HG03457 (cell line): ENCODE data around the gene CAMTA1.

Source experiments
- ATAC-seq: cut with Tn5 transposase; IDR thresholded peaks from one replicate; pipeline ENCODE4 v1.9.1; 2021; ENCODE audit warnings: moderate number of reproducible peaks; ENCODE audit not compliant: unreplicated experiment

Gene CAMTA1

DNA sequence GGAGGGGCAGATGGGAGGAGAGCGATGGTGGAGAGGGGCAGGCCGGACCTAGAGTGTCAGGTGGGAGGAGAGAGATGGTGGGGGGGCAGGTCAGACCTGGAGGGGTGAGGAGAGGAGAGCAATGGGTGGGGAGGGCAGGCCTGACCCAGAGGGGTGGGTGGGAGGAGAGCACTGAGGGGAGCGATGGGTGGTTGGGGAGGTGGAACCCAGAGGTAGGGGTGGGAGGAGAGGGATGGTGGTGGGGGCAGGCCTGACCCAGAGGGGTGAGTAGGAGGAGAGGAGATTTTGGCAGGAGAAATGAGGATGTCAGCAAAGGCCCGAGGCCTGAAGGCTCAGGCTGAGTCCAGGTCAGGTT lies 828.6 kb downstream of the CAMTA1 start:
- no peak for ATAC-seq

DNA sequence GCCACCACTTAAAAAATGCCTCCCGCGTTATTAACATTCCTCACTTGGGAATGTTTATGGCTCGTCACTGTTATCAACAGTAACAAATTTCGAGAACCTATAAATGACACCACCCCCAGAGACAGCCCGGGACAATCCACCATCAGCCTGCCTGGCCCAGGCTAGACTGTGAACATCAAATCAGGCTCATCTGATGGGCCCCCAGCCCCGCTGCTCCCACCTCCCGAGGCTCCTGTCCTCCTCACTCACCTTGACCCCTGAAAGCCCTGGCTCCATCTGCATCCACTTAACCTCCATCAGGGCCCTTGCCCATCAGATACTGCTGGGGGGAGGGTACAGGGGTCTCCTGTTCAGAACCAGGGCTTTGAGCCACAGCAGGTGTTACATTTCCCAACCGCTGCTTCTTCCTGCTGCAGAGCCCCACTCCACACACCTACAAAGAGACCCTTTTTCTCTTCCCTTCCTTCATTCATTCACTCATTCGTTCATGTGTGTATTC lies 829.4 kb downstream of the CAMTA1 start:
- ATAC-seq = no peak

DNA sequence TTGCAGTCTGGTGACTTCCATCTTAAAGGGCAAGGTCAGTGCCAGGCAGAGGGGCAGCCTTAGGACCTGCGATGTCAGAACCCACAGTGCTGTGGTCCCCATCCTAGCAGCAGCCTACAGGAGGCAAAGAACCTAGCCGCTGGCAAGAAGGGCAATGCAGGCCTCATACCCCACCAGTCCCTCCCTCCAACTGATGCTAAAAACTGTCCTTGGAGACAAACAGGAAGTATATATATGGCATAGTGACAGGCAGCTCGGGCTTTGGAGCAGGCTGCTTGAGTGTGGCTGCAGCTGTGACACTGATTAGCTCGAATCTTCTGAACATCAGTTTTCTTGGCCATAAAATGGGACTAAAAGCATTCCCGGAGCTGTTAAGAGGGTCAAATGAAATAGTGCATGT lies 829.9 kb downstream of the CAMTA1 start:
- no peak for ATAC-seq

DNA sequence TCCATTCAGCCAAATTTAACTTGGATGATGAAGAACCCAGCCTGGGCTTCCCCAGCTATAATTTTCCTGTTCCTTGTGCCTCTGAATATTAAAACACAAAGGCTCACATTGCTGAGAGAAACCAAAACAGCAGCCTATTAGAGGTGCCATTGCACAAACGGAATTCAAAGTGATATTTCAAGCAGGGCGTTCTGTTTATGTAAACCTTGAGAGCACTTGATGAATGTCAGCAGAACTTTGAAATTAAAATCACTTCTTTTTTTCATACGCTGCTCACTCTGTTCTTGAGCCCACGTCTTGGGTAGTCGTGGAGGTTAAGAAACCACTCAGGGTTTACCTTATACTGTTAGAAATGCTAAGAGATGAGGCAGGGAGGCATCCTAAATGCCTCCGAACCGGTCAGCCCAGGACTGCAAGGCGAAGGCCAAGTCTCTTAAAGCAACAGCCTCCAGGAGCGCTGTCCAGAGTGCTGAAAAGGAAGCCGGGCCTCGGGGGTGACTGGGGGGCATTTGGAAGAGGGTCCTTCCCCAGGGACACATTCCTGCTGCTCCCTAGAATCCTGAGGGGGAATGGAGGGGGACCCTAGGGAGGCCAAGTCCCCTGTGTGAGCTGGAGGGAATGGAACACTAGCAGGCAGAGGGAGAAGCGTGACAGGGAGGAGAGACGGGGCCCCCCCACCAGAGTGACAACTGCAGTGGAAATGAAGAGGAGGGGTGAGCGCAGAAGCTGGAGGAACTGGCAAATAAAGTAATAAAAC lies 831.0 kb downstream of the CAMTA1 start:
- no peak for ATAC-seq

DNA sequence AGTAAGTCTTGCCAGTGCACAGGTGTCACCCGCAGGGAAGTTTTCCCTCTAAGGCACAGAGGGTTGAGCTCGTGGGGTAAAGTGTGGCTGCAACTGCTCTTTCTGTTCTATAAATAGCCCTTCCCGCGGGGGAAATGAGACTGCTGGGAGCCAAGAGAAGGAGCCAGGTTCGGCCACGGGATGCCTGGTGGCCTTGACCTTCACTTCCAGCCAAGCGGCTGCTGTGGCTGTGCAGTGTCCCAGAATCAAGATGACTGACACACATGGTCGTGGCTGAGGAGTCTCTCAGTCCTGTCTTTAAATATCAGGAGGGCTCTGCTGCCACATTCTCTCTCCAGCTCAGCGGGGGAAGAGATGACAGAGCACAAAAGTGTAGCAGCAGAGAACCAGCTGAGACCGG lies 831.7 kb downstream of the CAMTA1 start:
- ATAC-seq = no peak

DNA sequence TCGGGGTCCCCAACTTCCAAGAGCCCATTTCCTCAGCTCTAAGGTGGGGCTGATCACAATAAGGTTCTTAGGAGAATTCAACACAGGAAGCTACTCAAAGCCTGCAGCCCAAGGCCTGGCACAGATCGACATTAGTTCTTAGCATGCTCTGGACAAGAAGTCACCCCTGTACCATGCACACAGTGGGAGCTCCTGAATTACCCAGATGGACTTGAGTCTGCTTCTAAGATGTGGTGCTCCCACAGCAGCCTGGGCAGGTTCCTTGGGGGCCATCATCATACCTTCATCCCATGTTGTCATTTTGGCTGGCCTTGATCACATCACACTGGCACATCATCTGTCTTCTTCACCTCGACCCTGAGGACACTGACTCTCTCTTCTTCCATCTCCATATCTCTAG lies 832.6 kb downstream of the CAMTA1 start:
- ATAC-seq = no peak

DNA sequence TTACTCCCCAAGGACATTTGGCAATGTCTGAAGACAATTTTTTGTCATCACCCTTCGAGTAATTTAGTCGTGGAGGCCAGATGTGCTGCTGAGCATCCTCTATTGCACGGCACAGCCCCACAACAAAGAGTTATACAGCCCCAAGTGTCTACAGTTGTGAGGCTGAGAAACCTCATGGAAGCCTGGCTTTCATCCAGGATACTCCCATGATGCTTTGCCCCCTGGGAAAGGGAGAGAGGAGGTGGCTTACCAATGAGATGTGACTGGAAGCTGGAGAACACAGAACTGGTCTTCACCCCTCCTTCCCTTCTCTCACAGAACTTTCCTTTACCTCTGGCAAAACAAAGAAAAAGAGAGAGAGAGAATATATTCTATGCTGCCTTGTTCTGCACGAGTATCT lies 834.9 kb downstream of the CAMTA1 start:
- ATAC-seq = no peak

DNA sequence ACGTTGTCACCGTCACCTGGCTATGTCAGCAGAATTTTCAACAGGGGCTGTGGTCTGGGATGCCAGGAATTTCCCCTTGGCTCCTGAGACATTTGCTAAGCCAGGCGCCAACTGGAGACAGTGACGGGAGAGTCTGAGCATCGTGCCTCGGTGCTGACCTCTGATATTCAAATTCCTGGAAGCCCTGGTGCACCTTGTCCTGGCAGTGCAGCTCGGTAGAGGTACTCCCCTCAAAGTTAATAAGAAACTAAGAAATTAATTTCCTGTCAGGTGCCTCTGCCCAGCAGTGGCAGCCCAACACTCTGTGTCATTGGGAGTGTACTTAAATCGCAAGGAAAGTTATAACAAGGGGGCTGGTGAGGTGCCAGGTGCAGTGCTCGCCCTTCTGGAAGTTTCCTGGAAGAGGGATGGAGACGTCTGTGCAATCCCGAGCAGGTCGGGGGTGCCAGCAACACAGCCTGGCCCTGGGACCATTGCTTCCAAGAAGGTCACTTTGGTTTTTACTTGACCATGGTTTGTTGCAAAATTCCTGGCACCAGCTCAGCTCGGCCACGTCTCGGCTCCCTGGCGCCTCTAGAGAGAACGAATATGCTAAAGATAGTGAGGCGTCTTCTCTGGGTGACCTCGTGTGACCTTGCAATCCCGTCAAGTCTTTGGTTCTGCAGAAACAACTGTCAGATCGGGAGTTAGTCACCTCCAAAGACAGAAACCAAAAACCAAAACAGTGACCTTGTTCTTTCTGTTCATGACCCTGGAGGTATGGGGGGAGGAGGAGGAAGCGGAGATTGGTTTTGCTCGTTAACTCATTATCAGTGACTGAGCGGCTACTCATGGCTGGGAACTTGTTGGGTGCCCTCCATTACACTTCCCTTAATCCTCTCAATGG lies 836.3 kb downstream of the CAMTA1 start:
- ATAC-seq = no peak

DNA sequence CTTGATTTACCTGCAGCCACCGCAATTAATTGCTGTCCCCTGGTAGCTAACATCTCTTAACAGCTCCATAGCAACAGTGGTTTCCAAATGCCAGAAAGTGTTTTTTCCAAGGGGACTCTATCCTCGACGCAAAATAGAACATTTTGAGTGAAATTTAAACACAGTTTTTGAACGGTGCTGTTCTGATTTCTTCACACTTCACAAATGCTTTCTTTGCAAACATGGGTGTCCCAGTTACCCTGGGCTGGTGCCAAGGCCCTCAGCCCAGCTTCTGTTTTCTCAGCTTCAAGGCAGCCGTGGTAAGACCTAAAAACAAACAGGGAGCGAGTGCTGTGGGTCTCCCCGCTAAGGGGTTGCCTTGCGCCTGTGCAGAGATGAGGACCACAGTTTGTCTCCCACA lies 838.6 kb downstream of the CAMTA1 start:
- no peak for ATAC-seq

DNA sequence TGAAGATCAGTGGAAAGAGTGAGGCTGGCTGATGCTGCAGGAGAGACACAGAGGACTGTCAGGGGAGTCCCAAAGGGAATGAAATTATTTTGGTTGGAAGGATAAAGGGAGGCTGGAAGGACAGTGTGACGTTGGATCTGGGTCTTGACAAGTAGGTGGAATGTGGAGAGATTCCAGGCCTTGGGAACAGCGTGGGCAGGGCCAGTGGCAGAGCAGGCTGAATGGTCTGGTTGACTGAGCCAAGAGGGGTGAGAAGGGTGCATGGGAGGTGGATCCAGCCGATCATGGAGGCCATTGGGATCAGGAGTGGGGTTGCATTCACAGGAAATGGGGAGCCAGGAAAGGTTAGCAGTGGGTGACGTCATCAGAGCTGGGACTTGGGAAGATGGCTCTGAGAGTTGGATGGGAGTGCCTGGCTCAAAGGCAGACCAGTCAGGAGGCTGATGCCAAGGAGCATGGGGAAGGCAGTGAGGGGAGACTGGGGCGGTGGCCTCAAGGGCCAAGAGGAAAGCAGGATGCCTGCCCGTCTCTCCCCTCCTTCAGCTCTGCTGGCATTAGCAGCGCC lies 839.6 kb downstream of the CAMTA1 start:
- no peak for ATAC-seq

DNA sequence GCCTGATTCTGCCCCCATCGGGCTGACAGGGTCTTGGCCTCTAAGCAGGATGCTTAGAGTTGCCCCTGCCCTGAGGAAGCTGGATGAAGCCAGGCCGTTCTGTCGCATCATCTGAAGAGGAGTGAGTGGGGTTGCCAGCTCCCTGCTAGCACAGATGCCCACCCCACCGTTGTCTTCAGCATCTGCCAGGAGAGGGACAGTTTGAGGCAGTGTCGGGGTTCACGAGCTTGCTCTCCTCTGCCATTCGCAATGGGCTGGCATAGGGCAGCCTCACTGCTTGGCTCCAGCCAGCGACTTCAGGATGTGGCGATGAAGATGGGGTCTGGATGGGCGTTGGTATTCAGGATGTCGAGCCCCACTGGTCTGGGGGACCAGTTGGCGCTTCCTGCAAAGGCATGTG lies 840.1 kb downstream of the CAMTA1 start:
- no peak for ATAC-seq

DNA sequence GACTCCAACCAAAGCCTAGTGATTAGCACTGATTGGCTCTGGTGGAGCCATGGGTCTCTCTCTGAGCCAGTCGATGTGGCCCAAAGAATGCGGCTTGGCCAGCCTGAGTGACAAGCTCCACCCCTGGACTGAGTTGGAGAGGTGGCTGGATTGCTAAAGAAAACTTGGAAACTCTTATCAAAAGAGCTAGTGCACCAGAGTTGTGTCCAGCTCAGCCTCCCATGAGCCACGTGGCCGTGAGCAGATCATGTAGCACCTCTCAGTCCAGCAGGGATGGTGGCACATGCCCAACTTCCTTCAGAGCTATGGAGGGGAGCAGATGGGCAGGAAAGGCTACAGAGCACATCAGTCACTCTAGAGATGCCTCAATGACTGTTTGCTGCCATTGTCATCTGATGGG lies 843.0 kb downstream of the CAMTA1 start:
- ATAC-seq = no peak

DNA sequence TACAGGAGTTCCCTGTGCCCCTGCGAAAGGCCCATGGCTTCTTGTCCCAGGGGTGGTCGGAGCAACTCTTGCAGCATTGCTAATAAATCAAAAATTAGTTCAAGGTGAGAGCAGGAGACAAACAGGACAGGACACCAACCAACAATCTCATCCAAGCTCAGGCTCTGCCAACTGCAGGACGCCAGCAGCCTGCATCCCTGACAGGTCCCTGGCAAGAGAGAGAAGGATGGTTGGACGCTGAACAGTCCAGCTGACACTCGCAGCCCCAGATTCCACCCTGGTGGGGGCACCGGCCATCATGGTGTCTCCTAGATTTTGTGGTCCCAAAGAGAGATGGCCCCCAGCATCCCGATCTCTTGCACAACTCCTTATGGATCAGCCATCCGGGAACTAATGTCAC lies 843.8 kb downstream of the CAMTA1 start:
- no peak for ATAC-seq

DNA sequence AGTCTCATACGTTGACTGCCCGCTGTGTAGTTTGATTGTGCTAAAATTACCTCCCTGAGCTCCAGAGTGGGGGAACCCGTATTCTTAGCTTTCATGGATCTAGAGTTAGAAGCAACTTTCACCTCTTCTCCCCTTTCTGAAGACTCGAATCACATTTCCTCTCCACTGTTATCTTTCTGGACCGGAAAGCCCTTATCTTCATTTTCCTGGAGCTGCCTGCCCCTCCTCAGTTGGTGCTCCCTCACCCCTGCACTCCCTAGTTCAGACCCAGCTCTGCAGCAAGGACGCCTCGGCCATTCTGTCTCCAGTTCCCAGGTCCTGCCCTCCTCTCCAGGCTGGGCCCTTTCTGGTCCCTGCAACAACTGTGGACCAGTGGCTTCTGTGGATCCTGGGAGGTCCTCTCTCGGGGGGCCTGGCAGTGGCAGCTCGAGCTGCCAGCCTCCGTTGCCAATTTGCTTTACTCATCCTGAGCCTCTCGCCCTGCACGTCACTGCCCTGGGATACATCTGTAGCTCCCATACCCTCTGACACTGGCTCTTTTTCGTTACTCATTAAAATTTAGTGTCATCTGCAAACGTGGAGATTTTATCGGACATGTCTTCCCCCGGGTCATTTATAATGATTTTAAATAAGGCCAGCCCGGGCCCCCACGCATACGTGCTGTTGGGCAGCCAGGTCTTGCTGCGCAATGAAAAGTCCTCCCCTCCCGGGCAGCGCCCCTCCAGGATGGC lies 844.4 kb downstream of the CAMTA1 start:
- ATAC-seq = no peak

DNA sequence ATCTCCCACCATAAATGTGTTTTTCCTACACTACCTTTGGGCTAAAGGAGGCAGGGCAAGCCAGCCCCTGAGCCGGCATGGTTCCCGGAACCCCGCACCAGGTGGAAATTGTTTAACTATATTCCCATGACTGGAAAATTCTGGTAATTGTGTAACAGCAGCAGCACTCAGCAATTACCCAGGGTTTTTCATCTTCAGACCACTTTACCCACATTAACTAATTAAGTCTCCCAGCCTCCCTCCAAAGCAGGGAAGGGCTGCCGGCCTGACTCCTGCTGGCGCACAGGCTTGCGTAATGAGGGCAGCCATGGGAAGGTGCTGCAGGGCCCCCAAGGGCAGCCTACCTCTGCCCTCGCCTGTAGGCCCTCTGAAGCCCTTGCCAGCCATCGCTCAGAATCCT lies 845.1 kb downstream of the CAMTA1 start:
- no peak for ATAC-seq

DNA sequence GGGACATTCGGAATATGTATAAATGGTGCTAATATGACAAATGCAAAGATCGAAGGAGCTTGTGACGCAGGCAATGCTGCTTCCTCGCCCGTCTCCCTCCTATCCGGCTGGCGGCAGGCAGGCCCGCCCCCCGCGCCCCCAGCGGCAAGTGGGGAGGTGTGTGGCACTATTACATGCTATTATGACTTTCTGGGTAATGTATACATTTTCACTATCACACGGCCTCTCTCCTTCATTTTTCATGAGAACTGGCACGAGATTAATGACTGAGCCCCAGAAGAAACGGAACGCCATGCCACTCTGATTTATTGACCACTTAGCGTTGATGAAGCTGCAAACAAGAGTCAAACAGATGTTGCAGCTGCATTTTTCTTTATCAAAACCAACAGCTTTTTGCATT lies 846.9 kb downstream of the CAMTA1 start:
- no peak for ATAC-seq

DNA sequence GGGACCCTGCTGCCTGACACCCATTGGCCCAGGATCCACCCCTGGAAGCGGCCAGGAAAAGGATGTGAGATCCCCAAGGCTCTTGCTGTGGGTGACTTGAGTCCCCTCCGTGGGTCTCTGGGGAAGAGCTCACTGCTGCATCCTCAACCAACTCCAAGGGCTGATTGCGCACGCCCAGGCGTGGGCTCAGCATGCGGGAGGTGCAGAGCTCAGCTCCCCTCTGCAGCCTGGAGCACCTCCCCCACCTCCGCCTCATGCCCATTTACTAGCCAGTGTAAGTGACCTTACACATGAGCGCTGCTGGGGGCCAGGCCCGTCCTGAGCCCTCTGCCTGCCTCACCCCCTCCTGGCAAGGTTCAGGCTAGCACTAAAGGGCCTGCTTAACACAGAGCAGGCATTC lies 847.4 kb downstream of the CAMTA1 start:
- no peak for ATAC-seq

DNA sequence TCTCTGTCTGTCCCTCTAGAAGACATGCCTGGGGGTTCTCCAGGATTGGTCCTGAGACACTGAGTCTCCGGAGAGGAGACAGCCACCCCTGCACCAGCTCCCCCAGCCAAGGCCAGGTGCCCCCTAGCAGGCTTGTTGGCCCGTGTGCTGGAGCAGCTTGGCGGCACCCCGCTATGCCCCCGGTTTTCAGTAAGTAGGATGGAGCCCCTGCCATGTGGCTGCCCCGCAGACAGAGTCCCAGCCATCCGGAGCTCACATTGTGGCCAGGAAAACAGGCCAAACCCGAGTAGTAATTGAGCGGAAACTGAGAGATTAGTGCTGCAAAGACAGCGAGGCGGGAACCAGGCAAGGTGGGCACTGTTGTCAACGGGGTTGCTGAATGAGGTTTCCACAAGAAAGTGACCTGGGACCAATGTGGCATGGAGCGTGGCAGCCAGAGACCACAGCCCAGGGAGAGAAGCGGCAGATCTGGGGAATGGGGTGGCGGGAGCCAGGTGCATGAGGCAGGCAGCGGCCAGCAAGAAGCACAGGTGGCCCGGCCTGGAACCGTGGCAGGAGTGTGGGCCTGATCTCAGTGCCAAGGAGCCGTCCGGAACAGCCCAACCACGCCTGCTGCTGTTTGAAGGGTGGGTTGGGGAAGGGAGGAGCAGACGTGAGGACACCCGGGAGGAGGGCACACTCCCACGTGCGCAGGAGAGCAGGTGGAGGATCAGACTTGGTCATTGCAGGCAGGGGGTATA lies 848.4 kb downstream of the CAMTA1 start:
- ATAC-seq = no peak

DNA sequence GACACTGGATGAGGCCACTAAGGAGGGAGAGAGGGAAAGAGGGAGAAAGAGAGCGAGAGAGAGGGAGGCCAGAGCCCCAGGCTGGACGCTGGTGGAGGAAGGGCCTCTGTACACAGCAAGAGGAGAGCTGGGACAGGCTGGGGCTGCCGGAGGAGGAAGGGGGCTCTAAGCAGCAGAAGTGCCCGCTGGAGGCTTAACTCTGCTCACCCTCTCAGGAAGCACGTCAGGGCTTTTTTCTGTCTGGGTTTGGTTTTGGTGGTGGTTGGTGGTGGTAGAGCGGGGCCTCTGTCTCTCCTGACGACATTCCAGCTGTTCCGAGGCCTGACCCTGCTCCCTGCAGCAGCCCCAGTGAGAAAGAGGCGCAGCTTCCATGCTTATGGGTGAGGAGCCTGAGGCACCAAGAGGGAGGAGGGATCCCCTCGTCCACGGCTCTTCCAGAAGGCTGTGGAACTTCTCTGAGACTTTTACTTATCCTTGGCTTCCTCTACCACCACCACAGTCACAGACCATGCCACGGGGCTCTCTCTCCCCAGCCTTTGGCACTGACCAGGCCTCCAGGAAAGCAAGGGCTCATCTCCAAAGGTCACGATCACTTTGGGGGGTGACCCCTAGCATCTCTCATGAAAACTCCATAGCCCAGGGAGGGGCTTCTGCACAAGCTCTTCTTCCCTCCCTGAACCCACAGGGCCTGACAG lies 849.4 kb downstream of the CAMTA1 start:
- ATAC-seq = no peak
